Mucosa of descending colon (tissue), 3 donors: ENCODE measurements around the gene STK32C. TPM values are rescaled to one million over a fixed set of nuclear protein-coding genes. Genes with fewer than 3 reads are reported as not detected.

Experiments used
- ATAC-seq: fragments of 200-7000 bp; cut with Tn5 transposase; one replicate; pipeline ENCODE4 v1.9.1; 2020; ENCODE audit warnings: mild to moderate bottlenecking, moderate library complexity
- DNase-seq, 3 donors: peaks; one replicate each; pipeline ENCODE4 v3.0.0-alpha.2; 2020
- H3K36me3 ChIP-seq: fragments of 200-600 bp; one replicate; pipeline ENCODE4 v1.8.0; 2021; ENCODE audit warnings: low read depth, mild to moderate bottlenecking
- H3K4me1 ChIP-seq: fragments of 200-600 bp; one replicate; pipeline ENCODE4 v1.8.0; 2021; ENCODE audit warnings: low read depth, mild to moderate bottlenecking
- H3K4me3 ChIP-seq: fragments of 200-600 bp; one replicate; pipeline ENCODE4 v1.8.0; 2021; ENCODE audit warnings: mild to moderate bottlenecking
- H3K9me3 ChIP-seq: fragments of 200-600 bp; one replicate; pipeline ENCODE4 v1.8.0; 2021; ENCODE audit warnings: mild to moderate bottlenecking
- CTCF ChIP-seq: fragments of 200-600 bp; IDR thresholded peaks from one replicate; pipeline ENCODE4 v1.8.0; 2022; ENCODE audit warnings: antibody characterized with exemption, mild to moderate bottlenecking
- intact Hi-C, 2 donors: fragments of 100-400 bp; cut with DNase I in 1 of 2; cut with micrococcal nuclease in 1 of 2; formaldehyde crosslinking; loops; one replicate each; pipeline versions ENCODE4 v1.11.0 to v1.11.1; 2022; cut with DNase I, micrococcal nuclease
- total RNA-seq, 3 donors: library from RNA; stranded (reverse); fragmentation: NEBNext Ultra II Directional in 2 of 3; extraction: Animal tissue kit (Norgen Biotek cat#: 25700) in 2 of 3; gene quantifications; one replicate each; pipeline versions ENCODE4 v1.2.1 to v1.2.4, GENCODE V29; 2021 to 2023
- donor health status: DM: no; HTN: no; CAD: no; lungs with moderate emphysema.
- donor health status: DM: no; HTN: no; CAD: no.
- donor health status: DM: no; HTN: yes; CAD: no.

The STK32C gene
- total RNA-seq, 3 donors from 2014 or later = 4.5 to 11.5 (median 11.1) TPM

- intact Hi-C loops = no loop called here
- no peaks in the 10 kb centered on the region for H3K36me3 ChIP-seq
- peaks cover 13% of the 10 kb centered on the region for H3K4me1 ChIP-seq
- no peak for DNase-seq
- H3K9me3 ChIP-seq = no peaks in the 10 kb centered on the region
- TF ChIP-seq CTCF = no peak
- no peak for ATAC-seq
- no peak overlapping the region for H3K4me3 ChIP-seq
Observed at GRCh38 chr10:132184816-132185593, 122.7 kb downstream of the STK32C start.

GRCh38 chr10:132183046-132183445 is 124.7 kb downstream of the STK32C start:
- Histone ChIP-seq H3K9me3 (no peaks in the 10 kb centered on the region), H3K36me3 (no peaks in the 10 kb centered on the region), H3K4me1 (peaks cover 13% of the 10 kb centered on the region), H3K4me3 (no peak overlapping the region)
- intact Hi-C loops = no loop called here
- no peak for TF ChIP-seq CTCF
- DNase-seq = peak in 1 of 3 donors; percentile 31
- ATAC-seq = no peak

- H3K36me3 ChIP-seq = no peaks in the 10 kb centered on the region
- TF ChIP-seq CTCF = no peak
- intact Hi-C loops = no loop called here
Observed at GRCh38 chr10:132182591-132182990, 125.2 kb downstream of the STK32C start.

DNA sequence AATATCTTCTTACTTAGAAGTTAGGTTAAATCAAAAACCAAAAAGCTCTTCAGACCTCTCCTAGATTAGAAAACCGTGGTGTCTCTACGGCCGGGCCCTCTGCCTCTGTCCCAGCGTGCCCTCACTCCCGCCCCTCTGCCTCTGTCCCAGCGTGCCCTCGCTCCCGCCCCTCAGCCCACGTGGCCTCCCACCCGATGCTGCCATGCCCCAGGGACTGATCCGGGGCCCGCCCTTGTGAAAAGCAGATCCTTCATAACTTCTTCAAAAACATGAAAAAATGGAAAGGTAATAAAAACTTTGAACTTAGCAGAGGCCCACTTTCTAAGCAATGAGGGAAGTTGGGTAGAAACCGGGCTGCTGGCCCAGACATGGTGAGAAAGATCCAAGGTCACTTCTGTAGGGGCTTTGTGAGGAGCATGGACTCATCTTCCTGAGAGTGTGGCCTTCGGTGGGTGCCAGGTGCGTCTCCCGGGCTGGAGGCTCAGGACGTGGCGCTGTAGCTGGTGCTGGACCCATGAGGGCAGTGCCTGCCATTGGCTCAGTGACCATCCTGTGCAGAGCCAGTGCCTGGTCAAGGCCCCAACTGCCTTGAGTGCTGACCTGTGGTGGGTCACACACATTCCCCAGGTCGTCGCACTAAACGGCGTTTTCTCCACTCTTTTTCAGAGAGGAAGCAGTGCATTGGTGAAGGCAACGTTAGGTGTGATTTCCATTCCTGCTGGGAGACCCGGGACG is 125.9 kb downstream of the STK32C start:
- Histone ChIP-seq H3K9me3 (no peaks in the 10 kb centered on the region), H3K4me1 (peaks cover 9% of the 10 kb centered on the region), H3K4me3 (no peak overlapping the region), H3K36me3 (no peaks in the 10 kb centered on the region)
- ATAC-seq (no peak), DNase-seq (peak in 1 of 3 donors; percentile 46)
- intact Hi-C loops = no loop called here
- no peak for TF ChIP-seq CTCF

More at GRCh38 chr10:132182591-132182990, 125.2 kb downstream of the STK32C start:
- Histone ChIP-seq H3K9me3 (no peaks in the 10 kb centered on the region), H3K4me1 (peaks cover 13% of the 10 kb centered on the region), H3K4me3 (no peak overlapping the region)
- ATAC-seq (no peak), DNase-seq (no peak)

GRCh38 chr10:132180736-132181135 is 127.0 kb downstream of the STK32C start:
- ATAC-seq (no peak), DNase-seq (no peak)
- TF ChIP-seq CTCF = no peak
- no peak overlapping the region for H3K4me3 ChIP-seq
- no peaks in the 10 kb centered on the region for H3K9me3 ChIP-seq
- H3K4me1 ChIP-seq = peaks cover 2% of the 10 kb centered on the region
- intact Hi-C loops = no loop called here
- H3K36me3 ChIP-seq = no peaks in the 10 kb centered on the region
